Measurements from ENCODE around the gene ATL2.
A peak's percentile ranks its signal among the peaks of the same experiment; 100 is the strongest.
"Not testable (repeated sequence)": the region's sequence is repeated elsewhere in the genome, so short reads cannot be mapped to it uniquely, and the experiment has no call there.

ATL2 gene

DNA sequence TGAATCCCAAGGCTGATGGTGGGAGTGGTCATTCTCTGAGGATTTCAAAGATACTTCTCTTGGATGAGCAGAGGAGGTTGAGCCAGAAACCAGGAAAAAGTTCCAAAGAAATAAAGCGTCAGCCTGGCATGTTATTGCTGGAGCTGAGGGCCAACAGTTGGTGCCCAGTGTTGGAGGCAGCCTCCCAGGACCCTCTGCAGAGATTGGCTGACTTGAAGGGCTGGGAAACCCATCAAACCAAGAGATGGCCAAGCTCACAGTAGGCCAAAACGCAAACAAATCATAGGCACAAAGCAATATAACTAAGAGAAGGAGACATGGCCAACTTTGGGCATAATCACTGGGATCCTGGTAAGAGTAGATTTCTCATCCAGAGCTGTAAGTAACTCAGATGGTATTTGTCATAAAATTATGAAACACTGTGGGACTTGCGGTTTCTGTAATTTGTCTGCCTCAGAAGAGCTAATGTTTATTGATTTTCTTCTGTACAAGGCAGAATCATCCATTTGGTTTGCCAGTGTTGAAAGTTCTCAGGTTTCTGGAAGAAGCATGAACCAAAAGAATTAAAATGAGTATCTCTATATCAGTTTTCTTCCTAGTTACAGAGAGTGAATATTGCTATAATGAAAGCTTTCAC, 108.3 kb downstream of the ATL2 start:
- no peak for DNase-seq

DNA sequence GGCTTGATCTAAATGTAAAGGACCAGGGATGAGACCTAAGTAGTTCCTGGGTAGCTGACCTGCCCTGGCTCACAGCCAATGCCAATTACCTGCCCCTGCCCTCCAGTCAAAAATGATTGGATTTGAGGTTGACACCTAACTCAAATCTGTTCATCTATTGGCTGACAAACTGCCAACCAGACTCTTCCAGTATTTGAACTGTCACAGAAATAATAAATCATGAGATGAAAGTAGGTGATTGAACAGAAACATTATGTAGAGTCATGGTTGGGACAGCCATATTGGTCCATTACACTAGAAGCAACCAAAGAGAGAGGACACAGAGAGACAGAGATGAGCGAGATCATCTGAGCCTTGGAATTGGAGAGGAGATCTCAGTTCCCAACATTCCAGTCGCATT, 109.1 kb downstream of the ATL2 start:
- no peak for DNase-seq

DNA sequence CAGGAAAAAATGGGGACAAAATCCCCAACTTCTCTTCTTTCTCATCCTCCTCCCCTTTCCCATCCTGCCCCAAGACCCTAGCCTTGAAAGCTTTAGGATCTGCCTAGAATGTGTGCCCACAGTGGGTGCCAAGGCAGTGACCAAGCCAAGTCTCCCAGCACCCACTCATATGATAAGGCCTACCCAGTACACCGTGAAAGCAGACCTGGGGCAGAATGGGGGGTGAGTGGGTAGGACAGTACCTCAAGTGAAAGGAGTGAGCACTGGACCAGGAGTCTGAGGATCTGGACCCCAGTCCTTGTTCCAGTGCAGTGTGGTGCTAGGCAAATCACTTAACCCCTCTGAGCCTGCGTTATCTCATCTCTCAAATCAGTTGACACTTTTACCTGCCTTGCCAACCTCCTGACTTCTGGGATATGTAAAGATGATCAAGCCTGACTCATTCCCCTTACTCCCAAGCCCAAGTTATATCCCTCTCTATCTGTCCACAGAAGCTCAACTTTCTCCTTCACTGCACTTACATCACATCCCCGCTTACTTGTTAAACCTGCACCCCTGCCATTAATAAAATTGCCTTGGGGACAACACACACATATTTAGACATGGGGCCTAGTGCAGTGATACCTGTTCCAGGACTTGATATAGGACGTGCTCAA, 109.7 kb downstream of the ATL2 start:
- no peak for DNase-seq

DNA sequence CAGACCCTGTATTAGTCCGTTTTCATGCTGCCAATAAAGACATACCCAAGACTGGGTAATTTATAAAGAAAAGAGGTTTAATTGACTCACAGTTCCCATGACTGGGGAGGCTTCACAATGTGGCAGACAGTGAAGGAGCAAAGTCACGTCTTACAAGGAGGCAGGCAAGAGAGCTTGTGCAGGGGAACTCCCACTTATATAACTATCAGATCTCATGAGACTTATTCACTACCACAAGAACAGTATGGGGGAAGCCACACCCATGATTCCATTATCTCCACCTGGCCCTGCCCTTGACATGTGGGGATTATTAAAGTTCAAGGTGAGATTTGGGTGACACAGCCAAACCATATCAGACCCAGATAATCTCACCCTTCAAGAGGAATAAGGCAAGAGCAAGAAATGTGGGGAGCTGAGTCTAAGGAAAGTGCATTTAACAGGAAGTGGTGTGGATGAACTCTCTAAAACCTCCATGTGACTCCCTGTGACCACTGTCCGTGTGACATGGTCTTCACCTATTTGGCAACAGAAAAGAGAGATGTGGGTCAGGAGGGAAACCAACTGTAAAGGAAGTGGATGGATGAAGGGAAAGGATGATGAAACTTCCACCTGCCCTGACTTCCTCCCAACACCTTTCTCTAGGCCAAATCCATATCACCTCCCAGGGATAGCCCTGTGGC, 110.6 kb downstream of the ATL2 start:
- no peak for DNase-seq

DNA sequence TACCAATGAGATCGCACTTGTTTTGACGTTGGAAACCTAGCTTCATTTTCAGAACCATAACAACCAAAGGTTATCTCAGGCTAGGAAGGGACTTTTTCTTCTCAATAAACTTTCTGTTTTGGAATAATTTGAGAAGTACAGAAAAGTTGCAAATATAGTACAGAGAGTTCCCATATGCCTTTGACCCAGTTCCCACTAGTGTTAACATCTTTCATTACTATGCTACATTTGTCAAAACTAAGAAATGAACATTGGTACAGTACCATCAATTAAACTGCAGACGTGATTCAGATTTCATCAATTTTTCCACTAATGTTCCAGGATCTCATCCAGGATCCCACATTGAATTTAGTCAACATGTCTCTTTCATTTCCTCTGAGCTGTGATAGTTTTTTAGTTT, 111.6 kb downstream of the ATL2 start:
- no peak for DNase-seq

DNA sequence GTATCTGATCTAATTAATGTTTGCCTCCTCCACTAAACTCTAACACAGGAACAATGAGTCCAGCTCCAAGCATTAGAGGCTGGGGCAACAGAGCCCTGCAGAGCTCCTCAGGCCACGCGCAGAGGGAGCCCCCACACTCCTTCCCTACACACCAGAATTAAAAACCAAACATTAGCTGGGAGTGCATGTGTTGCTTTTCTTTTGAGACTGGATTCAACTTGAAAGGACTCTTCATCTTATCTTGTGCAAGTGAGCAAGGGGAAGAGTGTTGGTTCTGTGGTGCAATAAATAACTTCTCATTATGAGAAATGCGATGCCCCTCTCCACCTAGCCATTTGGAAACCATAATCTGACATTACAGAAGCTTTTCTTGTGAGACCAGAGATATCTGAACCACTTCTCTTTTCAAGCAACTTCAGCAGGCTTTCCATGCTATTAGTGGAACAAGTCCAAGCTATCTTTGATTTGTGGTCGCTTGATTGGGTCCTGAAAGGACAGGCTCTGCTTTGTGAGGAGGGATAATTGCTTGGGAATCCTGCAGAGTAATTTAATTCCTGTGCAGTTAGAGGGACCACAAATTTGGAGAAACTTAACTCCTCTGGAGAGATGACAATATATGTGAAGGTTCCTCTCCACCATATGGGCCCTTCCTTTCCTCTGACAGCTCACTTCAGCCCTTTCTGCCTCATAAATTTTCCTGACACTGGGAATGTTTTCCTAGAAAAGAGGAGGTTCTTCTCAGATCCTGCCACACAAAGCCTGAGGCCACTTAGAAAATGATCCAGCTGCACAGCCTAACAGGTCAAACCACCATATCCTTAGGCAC, 112.5 kb downstream of the ATL2 start:
- no peak for DNase-seq

DNA sequence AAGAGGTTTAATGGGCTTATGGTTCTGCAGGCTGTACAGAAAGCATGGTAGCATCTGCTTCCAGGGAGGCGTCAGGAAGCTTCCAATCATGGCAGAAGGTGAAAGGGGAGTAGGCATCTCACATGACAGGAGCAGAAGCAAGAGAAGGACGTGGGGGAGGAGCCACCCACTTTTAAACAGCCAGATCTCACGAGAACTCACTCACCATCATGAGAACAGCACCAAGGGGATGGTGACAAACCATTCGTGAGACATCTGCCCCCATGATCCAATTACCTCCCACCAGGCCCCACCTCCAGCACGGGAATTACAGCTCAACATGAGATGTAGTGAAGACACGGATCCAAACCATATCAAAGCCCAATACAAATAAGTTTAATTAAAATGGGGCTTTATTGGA, 113.8 kb downstream of the ATL2 start:
- no peak for DNase-seq

DNA sequence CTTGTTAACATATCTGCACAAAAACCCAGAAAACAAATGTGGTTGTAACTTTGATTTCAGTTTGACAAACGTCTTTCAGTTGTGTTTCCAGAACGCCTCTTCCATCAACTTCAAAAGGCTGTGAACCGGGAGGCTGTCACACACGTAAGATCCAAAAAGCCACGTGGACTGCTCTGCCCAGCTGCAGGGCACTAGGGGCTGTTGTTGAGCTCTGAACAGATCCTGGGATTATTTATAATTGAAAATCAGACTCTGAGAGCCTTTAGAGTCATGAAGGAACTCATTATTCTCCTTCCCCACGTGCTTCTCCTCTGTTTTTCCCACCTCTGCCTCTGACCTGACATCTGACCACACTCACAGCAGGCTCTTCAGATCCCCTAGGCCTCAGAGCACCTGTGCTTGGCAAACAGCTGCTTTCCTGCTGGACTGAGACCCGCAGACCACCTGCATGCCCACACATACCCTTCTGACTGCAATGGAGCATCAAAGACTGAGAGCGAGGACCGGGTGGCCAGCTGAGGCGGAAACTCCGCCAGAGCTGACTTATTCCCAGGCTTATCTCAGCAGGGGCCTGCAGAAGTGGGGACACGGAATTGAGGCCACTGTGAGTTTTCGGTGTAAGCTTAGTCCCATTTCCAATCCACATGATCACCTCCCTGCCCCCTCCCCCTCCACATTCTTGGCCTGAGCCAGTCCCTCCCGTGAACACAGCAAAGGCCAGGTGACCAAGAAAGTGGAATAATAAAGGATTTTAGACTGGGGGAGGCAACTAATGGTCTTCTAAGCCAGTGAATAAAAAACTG, 114.8 kb downstream of the ATL2 start:
- peak; percentile 57 for DNase-seq

DNA sequence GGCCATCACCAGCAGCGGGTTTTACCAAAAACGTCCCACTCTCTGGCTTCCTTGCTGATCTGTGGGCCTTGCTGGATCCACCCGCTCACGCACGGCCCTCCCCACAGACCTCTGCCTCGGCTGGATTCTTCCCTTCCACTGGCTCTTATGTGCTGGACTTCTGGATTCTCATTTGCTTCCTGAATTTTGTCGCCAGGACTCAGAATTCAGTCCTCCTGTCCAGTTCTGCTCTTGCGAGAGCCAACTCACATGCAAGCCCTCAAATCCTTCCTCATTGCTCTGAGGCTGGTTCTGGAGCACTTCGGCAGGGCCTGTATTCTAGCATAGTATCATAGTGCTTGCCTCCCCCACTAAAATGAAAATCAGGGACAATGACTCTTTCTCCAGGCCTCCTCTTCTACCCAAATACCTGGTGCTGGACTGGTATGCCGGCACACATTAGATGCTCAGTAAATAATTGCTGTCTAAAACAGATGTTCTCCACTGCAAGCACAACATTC, 115.5 kb downstream of the ATL2 start:
- DNase-seq = no peak

DNA sequence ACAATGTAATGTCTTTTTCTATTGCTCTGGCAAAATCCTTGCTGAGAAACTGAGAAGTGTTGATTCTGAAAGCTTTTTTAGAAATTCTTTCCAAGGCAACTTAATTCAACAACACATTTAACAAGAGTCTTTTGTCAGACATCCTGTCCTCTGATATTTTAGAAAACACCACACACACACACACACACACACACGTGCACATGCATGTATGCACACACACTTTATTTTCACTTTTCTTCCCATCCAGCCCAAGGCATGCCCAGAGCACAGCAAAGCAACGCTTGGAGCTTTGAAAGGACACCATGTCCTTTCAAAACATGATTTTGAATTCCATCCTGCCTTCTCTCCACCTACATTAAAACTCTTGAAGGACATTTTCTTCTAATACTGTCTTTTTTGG, 116.1 kb downstream of the ATL2 start:
- DNase-seq = no peak

DNA sequence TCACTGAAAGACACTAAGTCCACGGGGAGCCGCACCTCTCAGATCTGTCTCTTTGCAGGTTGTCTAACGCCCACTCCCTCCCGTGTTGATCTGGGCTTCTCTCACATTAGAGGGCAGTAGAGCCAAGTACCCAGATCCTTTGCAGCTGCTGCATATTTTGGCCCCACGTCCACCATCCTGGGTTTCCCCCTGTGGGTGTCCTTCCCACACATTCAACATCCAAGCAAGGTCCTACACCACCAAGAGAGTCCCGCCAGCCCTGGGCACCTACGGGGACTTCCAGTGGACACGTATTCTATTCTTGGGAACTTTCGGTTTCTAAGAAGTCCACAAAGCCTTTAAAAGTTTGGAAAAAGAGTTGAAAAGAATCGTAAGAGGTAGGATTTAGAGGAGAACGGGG, 116.6 kb downstream of the ATL2 start:
- peak; percentile 7 for DNase-seq

DNA sequence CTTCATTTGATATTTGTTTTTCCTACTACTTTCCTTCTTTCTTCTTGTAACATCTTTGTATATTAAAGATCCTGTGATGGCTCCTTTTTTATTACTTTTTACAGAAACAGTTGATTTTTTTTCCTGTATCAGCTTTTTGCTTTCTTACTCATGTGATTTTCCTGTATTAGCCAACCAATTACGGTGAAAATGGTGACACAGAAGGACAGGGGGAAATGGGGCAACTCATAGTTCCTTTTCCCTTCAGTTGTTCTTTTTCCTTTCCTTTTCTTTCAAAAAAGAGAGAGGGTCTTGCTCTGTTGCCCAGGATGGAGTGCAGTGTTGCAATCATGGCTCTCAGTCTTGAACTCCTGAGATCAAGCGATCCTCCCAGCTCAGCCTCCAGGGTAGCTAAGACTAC, 117.8 kb downstream of the ATL2 start:
- DNase-seq = no peak

DNA sequence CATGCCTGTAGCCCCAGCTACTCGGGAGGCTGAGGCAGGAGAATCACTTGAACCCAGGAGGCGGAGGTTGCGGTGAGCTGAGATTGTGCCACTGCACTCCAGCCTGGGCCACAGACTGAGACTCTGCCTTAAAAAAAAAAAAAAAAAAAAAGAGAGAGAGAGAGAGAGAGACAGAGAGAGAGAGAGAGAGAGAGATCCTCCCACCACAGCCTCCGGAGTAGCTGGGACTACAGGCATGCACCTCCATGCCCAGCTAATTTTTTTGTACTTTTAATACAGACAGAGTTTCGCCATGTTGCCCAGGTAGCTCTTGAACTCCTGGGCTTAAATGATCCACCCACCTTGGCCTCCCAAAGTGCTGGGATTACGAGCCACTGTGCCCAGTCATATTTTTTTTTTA, 119.4 kb downstream of the ATL2 start:
- DNase-seq = not testable (repeated sequence)

DNA sequence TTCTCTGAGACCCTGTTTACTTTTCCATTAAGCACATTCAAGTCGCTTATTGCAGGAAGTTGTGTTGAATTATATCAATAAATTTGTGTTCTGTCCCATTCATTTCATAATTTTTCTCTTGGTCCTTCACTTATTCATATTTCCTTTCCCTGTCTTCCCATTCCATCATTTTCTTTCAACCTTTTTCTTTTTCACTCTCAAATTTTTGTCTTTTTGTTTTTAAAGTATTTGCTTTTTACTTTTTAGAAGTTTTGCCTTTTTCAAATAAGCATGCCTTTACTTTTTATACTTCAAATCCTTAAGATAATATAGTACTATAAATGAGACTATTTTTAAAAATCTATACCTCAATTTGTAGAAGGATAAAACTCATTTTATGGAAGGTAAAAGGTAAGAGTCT, 120.5 kb downstream of the ATL2 start:
- no peak for DNase-seq

DNA sequence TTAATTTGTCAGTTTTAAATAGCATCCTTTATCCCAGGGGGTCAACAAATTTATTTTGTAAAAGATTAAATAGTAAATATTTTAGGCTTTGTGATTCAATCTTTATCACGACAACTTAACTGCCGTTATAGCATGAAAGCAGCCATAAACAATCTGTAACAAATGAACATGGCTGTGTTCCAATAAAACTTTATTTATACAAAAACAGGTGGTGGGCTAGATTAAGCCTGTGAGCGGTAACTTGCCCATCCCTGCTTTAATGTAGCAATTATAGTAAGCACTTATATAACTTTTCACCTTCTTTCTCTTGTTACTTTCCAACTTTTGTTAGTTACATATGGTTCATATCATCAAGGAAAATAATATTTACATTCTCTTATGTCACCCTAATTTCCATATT, 121.9 kb downstream of the ATL2 start:
- no peak for DNase-seq

DNA sequence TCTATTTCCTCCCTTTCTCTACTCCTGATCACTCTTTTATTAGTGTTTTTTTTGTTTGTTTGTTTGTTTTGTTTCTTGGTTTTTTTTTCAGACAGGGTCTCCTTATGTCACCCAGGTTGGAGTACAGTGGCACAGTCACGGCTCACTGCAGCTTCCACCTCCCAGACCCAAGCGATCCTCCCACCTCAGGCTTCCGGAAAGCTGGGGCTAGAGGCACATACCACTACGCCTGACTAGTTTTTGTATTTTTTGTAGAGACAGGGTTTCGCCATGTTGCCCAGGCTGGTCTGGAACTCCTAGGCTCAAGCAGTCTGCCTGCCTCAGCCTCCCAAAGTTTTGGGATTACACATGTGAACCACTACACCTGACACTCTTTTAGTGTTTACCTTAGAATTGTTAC, 122.3 kb downstream of the ATL2 start:
- no peak for DNase-seq

DNA sequence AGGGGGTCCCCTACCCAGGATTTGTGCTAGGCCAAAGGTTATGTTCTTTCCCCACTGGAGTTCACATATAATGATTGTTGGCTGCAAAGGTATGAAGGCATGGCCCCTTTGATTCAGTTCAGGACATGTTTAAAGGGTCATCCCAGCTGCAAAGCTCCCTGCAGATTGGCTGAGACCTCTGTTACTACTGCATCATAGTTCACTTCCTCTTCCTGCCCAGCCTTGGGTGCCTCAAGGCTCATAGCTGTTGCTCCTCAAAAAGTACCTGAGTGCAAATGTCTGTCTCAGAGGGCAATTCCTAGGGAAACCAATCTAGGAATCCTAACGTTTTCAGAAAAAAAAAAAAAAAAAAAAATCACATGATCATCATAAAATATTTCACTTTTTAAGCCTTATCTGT, 125.1 kb downstream of the ATL2 start:
- no peak for DNase-seq

DNA sequence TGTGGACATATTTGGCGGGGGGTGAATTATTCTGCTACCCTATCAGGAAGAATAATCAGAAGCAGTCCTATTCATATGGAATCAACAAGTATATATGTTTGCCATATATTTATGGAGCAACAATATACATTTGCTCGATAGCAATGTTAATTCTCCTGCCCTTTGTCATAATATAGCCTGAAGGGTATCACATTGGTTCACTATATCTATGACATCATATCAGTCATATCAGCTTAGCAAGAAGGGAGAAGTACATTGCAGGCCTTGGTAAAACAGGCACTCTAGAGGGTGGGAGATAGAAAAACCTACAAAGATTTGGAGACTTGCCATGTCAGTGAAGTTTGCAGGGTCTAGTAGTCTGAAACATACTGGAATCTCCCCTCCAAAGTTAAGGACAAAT, 128.4 kb downstream of the ATL2 start:
- DNase-seq = no peak

DNA sequence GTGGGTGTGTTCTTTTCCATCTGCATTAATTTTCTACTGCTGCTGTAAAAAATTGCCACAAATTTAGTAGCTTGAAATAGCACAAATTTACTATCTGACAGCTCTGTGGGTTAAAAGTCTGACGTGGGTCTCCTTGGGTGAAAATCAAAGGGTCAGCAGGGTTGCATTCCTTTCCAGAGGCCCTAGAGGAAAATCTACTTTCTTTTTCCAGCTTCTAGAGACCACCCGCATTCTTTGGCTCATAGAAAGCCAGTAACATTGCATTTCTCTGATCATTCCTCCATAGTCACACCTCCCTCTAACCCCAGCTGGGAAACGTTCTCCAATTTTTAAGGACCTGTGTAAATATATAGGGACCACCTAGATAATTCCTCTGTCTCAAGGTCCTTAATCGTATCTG, 128.8 kb downstream of the ATL2 start:
- no peak for DNase-seq

DNA sequence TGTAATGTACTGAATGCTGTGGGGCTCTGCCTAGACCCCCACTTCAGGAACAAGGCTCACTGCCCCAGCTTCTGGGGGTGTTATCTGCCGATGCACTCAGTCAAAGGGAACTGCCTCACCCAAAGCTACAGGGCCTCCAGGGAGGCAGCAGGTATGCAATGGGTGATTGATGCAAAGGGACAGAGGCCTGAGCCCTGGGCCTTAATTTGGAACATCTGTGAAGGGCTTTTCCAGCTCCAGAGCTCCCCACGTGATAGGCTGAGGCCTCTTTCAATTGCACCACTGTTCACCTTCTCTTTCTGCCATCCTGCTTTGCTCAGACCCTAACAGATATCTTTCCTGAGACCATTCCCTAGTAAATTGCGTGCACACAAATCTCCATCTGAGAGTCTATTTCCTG, 131.0 kb downstream of the ATL2 start:
- no peak for DNase-seq

DNA sequence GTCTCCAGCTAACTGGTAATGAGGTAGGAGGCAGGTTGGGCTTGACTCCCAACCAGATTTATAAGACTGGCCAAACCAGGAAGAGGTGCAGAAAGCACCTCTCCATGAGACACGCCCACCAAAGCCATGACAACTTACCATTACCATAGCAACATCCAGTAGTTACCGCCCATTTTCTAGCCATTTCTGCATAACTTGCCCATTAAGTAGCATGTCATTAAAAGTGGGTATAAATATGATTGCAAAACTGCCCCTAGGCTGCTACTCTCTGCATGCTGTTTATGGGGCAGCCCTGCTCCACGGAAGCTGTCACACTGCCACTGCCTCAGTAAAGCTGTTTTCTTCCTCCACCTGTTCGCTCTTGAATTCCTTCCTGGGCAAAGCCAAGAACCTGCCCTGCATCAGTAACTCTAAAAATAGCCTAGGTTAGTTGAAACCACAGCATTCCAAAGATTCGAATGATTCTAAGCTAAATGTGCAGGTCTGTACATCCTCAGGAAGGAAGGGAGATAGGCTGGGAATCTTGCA, 131.9 kb downstream of the ATL2 start:
- no peak for DNase-seq

DNA sequence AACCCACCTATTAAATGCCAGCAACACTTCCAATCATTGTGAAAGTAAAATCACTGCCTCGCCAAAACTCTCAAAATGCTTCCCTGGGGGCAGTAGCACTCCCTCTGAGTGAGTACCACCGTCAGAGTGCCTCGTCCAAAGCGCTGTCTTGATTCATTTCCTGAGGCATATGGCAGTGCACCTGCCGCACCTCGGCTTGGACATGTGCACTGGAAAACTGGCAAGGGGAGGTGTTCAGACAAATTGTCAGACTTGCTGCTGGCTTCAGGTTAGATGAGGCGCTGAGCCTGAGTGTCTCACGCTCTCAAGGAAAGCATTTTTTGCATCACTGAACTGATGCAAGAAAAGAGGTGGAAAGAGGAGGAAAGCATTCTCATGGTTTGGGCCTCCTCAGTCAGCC, 132.8 kb downstream of the ATL2 start:
- no peak for DNase-seq
